HCT116 (cell line): ENCODE results near the gene GSDMA. TPM values are rescaled to one million over a fixed set of nuclear protein-coding genes. Genes with fewer than 3 reads are reported as not detected.
"Not testable (repeated sequence)": the region's sequence is repeated elsewhere in the genome, so short reads cannot be mapped to it uniquely, and the experiment has no call there.

Source experiments
- ATAC-seq: fragments of 200-7000 bp; cut with Tn5 transposase; 2 replicates; pipeline ENCODE4 v1.9.1; 2020; ENCODE audit warnings: mild to moderate bottlenecking, moderate library complexity
- BruUV-seq: library from RNA; stranded (reverse); fragments of 400-500 nt; replicated peaks from 2 replicates; lab custom pipeline; 2021; lab: Mats Ljungman, UMichigan
- CTCF ChIA-PET: fragments of 300-600 bp; sonication (Branson Sonifier 250); formaldehyde crosslinking; loops from one replicate; lab custom pipeline; 2021; ENCODE audit warnings: antibody characterized with exemption; lab: Charles Lee
- POLR2A ChIA-PET: fragments of 300-600, 350-600 bp; sonication (Branson Sonifier 250); formaldehyde crosslinking; loops from one replicate; lab custom pipeline; 2021; ENCODE audit warnings: antibody characterized with exemption; lab: Charles Lee
- RAD21 ChIA-PET, 2 experiments: fragments of 300-600 bp; sonication (Branson Sonifier 250); formaldehyde crosslinking; loops; one replicate each; lab custom pipeline; 2023; ENCODE audit warnings: low total read pairs in 2 of 2; ENCODE audit not compliant: uncharacterized antibody in 2 of 2, unreplicated experiment in 2 of 2, low non-redundant PET in 1 of 2; lab: Charles Lee
- DNase-seq: peaks from one replicate; pipeline ENCODE4 v3.0.0-alpha.2; 2010; ENCODE audit warnings: low read depth, low spot score
- H2AFZ ChIP-seq: fragments of 200-600 bp; shearing (Covaris generic), sonication (generic); 2 replicates; pipeline ENCODE4 v1.6.1; 2017; ENCODE audit warnings: low read depth, mixed run types, mixed read lengths, antibody characterized with exemption, low read length; ENCODE audit not compliant: poor library complexity, severe bottlenecking
- H3K27ac ChIP-seq: 2 replicates; pipeline ENCODE4 v1.5.1; 2012; ENCODE audit warnings: low read depth, low read length
- H3K27me3 ChIP-seq: fragments of 200-600 bp; sonication (generic); 2 replicates; pipeline ENCODE4 v1.6.1; 2016; ENCODE audit warnings: mixed run types, low read length, mixed read lengths; ENCODE audit not compliant: insufficient read depth
- H3K36me3 ChIP-seq, 2 experiments: fragments of 200-500 bp in 1 of 2; fragments of 200-600 bp in 1 of 2; sonication (Bioruptor generic) in 1 of 2; sonication (generic) in 1 of 2; 2 replicates each; pipeline versions ENCODE4 v1.5.1 to v1.6.1; 2014 to 2016; ENCODE audit warnings: low read length in 2 of 2, inconsistent platforms in 1 of 2, mixed read lengths in 1 of 2, mixed run types in 1 of 2; ENCODE audit not compliant: insufficient read depth in 2 of 2, control insufficient read depth in 1 of 2
- H3K4me1 ChIP-seq, 2 experiments: fragments of 200-600 bp in 1 of 2; sonication (generic) in 1 of 2; 2 replicates each; pipeline versions ENCODE4 v1.5.1 to v1.6.1; 2012 to 2017; ENCODE audit warnings: low read length in 2 of 2, inconsistent platforms in 1 of 2, mild to moderate bottlenecking in 1 of 2, mixed read lengths in 1 of 2, mixed run types in 1 of 2, moderate library complexity in 1 of 2; ENCODE audit not compliant: insufficient read depth in 2 of 2, control insufficient read depth in 1 of 2
- H3K4me2 ChIP-seq: fragments of 200-600 bp; sonication (generic); 2 replicates; pipeline ENCODE4 v1.6.1; 2017; ENCODE audit warnings: mixed run types, low read length, mixed read lengths
- H3K4me3 ChIP-seq, 2 experiments: fragments of 200-600 bp in 1 of 2; sonication (generic) in 1 of 2; replicated peaks in 1 of 2; 2 replicates each; pipeline ENCODE4 v1.5.1; 2011 to 2016; ENCODE audit warnings: low read length in 2 of 2, control low read depth in 1 of 2, low read depth in 1 of 2, mild to moderate bottlenecking in 1 of 2, mixed read lengths in 1 of 2, mixed run types in 1 of 2
- H3K79me2 ChIP-seq: fragments of 200-600 bp; sonication (generic); 2 replicates; pipeline ENCODE4 v1.6.1; 2017; ENCODE audit warnings: mild to moderate bottlenecking, mixed run types, low read length, moderate library complexity, mixed read lengths; ENCODE audit not compliant: insufficient read depth
- H3K9ac ChIP-seq: fragments of 200-600 bp; sonication (generic); 2 replicates; pipeline ENCODE4 v1.6.1; 2016; ENCODE audit warnings: low read length, mixed read lengths
- H3K9me2 ChIP-seq: fragments of 200-600 bp; sonication (generic), shearing (Covaris generic); 2 replicates; pipeline ENCODE4 v1.6.1; 2017; ENCODE audit warnings: mixed run types, mild to moderate bottlenecking, moderate library complexity; ENCODE audit not compliant: insufficient read depth
- H3K9me3 ChIP-seq, 2 experiments: fragments of 200-500 bp in 1 of 2; fragments of 200-600 bp in 1 of 2; sonication (Bioruptor generic) in 1 of 2; sonication (generic) in 1 of 2; 2 replicates each; pipeline ENCODE4 v1.6.1; 2014 to 2017; ENCODE audit warnings: low read length in 2 of 2, mixed read lengths in 2 of 2, inconsistent platforms in 1 of 2, low read depth in 1 of 2, mild to moderate bottlenecking in 1 of 2, mixed run types in 1 of 2, moderate library complexity in 1 of 2; ENCODE audit not compliant: control insufficient read depth in 1 of 2, insufficient read depth in 1 of 2
- H4K20me1 ChIP-seq: fragments of 200-600 bp; sonication (generic), shearing (Covaris generic); 2 replicates; pipeline ENCODE4 v1.6.1; 2017; ENCODE audit warnings: mixed run types, mild to moderate bottlenecking, moderate library complexity; ENCODE audit not compliant: insufficient read depth
- CBX3 ChIP-seq: IDR thresholded peaks from 2 replicates; pipeline ENCODE4 v1.6.1; 2012; ENCODE audit warnings: low read depth
- ELF1 ChIP-seq: IDR thresholded peaks from 2 replicates; pipeline ENCODE4 v1.6.1; 2012; ENCODE audit warnings: low read depth, borderline replicate concordance
- EZH2 ChIP-seq: fragments of 200-600 bp; sonication (generic); IDR thresholded peaks from 2 replicates; pipeline ENCODE4 v1.6.1; 2017; ENCODE audit warnings: antibody characterized with exemption, mixed run types
- EZH2phosphoT487 ChIP-seq: fragments of 200-600 bp; IDR thresholded peaks from 2 replicates; pipeline ENCODE4 v1.6.1; 2018; ENCODE audit warnings: antibody characterized with exemption, borderline replicate concordance
- JUND ChIP-seq: IDR thresholded peaks from 2 replicates; pipeline ENCODE4 v1.6.1; 2012
- POLR2A ChIP-seq: IDR thresholded peaks from 2 replicates; pipeline ENCODE4 v1.7.0; 2011; ENCODE audit warnings: borderline replicate concordance; ENCODE audit not compliant: insufficient read depth, insufficient read length; ENCODE audit errors: extremely low read depth
- RAD21 ChIP-seq: IDR thresholded peaks from 2 replicates; pipeline ENCODE4 v1.6.1; 2012; ENCODE audit warnings: low read depth, mild to moderate bottlenecking
- SIN3A ChIP-seq: IDR thresholded peaks from 2 replicates; pipeline ENCODE4 v1.6.1; 2012; ENCODE audit warnings: low read depth
- YY1 ChIP-seq: IDR thresholded peaks from 2 replicates; pipeline ENCODE4 v1.6.1; 2011; ENCODE audit warnings: low read length, low read depth, moderate library complexity, mild to moderate bottlenecking; ENCODE audit not compliant: insufficient replicate concordance; ENCODE audit errors: extremely low read depth
- ZNF274 ChIP-seq: fragments of 200-500 bp; sonication (Bioruptor generic); IDR thresholded peaks from 2 replicates; pipeline ENCODE4 v1.6.1; 2014; ENCODE audit warnings: mild to moderate bottlenecking, low read depth, low read length, inconsistent platforms
- intact Hi-C: fragments of 100-400 bp; cut with micrococcal nuclease; formaldehyde crosslinking; loops from 2 replicates; pipeline ENCODE4 v1.10.0; 2022
- total RNA-seq: library from RNA; stranded (reverse); gene quantifications from one replicate; pipeline ENCODE4 v1.2.1, GENCODE V29; 2021; ENCODE audit not compliant: unreplicated experiment

GSDMA gene
- total RNA-seq, 1 experiment from 2014 or later: not detected

- no peak overlapping the region for H3K4me2 ChIP-seq
- no peaks in the 10 kb centered on the region for H3K79me2 ChIP-seq
- intact Hi-C loops: no loop called here
- H3K9me2 ChIP-seq: no peaks in the 10 kb centered on the region
- peaks cover 9 to 14% of the 10 kb centered on the region in 2 experiments for H3K36me3 ChIP-seq
- POLR2A ChIA-PET: interaction anchor here (1.5 kb wide), 1 partner anchor 20 kb away, joined by 3 read pairs; the partner anchor contains the start of gene PSMD3
- H3K4me3 ChIP-seq: no peak overlapping the region
- no peaks in the 10 kb centered on the region for H3K27me3 ChIP-seq
- H3K4me1 ChIP-seq: no peaks in the 10 kb centered on the region
- BruUV-seq: no TSS peak
- no peak overlapping the region for H2AFZ ChIP-seq
- no peaks in the 10 kb centered on the region for H3K9me3 ChIP-seq
- no peak overlapping the region for H3K9ac ChIP-seq
- TF ChIP-seq CBX3 (no peak), ELF1 (no peak), YY1 (no peak), RAD21 (no peak), POLR2A (no peak), ZNF274 (no peak), EZH2 (no peak), JUND (no peak), SIN3A (no peak), EZH2phosphoT487 (no peak)
- CTCF ChIA-PET: interaction anchor here (0.6 kb wide), 1 partner anchor 1550 kb away, joined by 6 read pairs; no protein-coding TSS in a partner anchor
- DNase-seq (no peak), ATAC-seq (no peak)
- RAD21 ChIA-PET: no interaction called here
- no peak overlapping the region for H3K27ac ChIP-seq
- no peaks in the 10 kb centered on the region for H4K20me1 ChIP-seq
These were observed 37.4 kb downstream of the GSDMA start for GRCh38 chr17:40000161-40000560.

GRCh38 chr17:40001335-40001734 is 38.5 kb downstream of the GSDMA start:
- POLR2A ChIA-PET, H3K4me2 ChIP-seq, CTCF ChIA-PET: not testable (repeated sequence)

More at GRCh38 chr17:40001335-40001734, 38.5 kb downstream of the GSDMA start:
- DNase-seq, H3K4me3 ChIP-seq, H3K27ac ChIP-seq, H3K9me3 ChIP-seq, intact Hi-C loops, H3K27me3 ChIP-seq, H3K4me1 ChIP-seq, BruUV-seq, H3K9ac ChIP-seq, RAD21 ChIA-PET, ATAC-seq, H3K36me3 ChIP-seq, H3K9me2 ChIP-seq, H4K20me1 ChIP-seq, H2AFZ ChIP-seq, H3K79me2 ChIP-seq: not testable (repeated sequence)
